ENCODE results near the gene TAC4. TPM values are rescaled to one million over a fixed set of nuclear protein-coding genes. Genes with fewer than 3 reads are reported as not detected.

The TAC4 gene
- total and polyA plus RNA-seq, 2 donors (not counting 1 experiment from before 2014, with no cell fraction given): not detected

GRCh38 chr17:49889500-49889899 is 41.6 kb upstream of the TAC4 start:
- Histone ChIP-seq H3K4me2 (ENCODE audit: extremely low read depth, insufficient read depth, low read length) (no peak overlapping the region), H3K27ac (ENCODE audit: insufficient read depth, low read length) (no peak overlapping the region), H2AFZ (ENCODE audit: low read length) (no peak overlapping the region), H3K9ac (ENCODE audit: insufficient read depth, low read length) (no peak overlapping the region), H3K9me3 (ENCODE audit: control insufficient read depth, insufficient read depth, low read depth, low read length) (no peaks in the 10 kb centered on the region), H3K36me3 (ENCODE audit: control insufficient read depth, insufficient read depth, low read length) (no peaks in the 10 kb centered on the region), H3K4me1 (ENCODE audit: control insufficient read depth, extremely low read depth, insufficient read depth, low read length) (no peaks in the 10 kb centered on the region), H3K4me3 (replicated peaks in 1 of 4; ENCODE audit: control extremely low read depth in 1 of 4, insufficient read depth in 1 of 4, low read depth in 3 of 4, low read length in 4 of 4) (no peak overlapping the region), H3K27me3 (ENCODE audit: control insufficient read depth, insufficient read depth, low read length) (peaks cover 30% of the 10 kb centered on the region), H3K79me2 (ENCODE audit: control insufficient read depth, insufficient read depth, low read length) (no peaks in the 10 kb centered on the region), H4K20me1 (ENCODE audit: control insufficient read depth, extremely low read depth, insufficient read depth, low read length) (no peaks in the 10 kb centered on the region)
- no peak for DNase-seq (ENCODE audit: low read depth in 2 of 2)
- TF ChIP-seq CTCF (conservative IDR thresholded peaks at IDR 0.05 in 1 of 2, IDR thresholded peaks at IDR 0.05 in 1 of 2; ENCODE audit: low read depth in 1 of 2, low read length in 2 of 2): no peak
- no peak for TF ChIP-seq EZH2 (IDR thresholded peaks at IDR 0.05; ENCODE audit: low read length, missing control alignments)

GRCh38 chr17:49887744-49888360 is 40.0 kb upstream of the TAC4 start:
- Histone ChIP-seq H3K27me3 (ENCODE audit: control insufficient read depth, insufficient read depth, low read length) (peaks cover 23% of the 10 kb centered on the region), H4K20me1 (ENCODE audit: control insufficient read depth, extremely low read depth, insufficient read depth, low read length) (no peaks in the 10 kb centered on the region), H3K4me2 (ENCODE audit: extremely low read depth, insufficient read depth, low read length) (no peak overlapping the region), H3K79me2 (ENCODE audit: control insufficient read depth, insufficient read depth, low read length) (no peaks in the 10 kb centered on the region), H3K27ac (ENCODE audit: insufficient read depth, low read length) (no peak overlapping the region), H3K4me1 (ENCODE audit: control insufficient read depth, extremely low read depth, insufficient read depth, low read length) (no peaks in the 10 kb centered on the region), H3K9ac (ENCODE audit: insufficient read depth, low read length) (no peak overlapping the region), H2AFZ (ENCODE audit: low read length) (no peak overlapping the region), H3K4me3 (replicated peaks in 1 of 4; ENCODE audit: control extremely low read depth in 1 of 4, insufficient read depth in 1 of 4, low read depth in 3 of 4, low read length in 4 of 4) (no peak overlapping the region), H3K36me3 (ENCODE audit: control insufficient read depth, insufficient read depth, low read length) (no peaks in the 10 kb centered on the region), H3K9me3 (ENCODE audit: control insufficient read depth, insufficient read depth, low read depth, low read length) (no peaks in the 10 kb centered on the region)
- no peak for DNase-seq (ENCODE audit: low read depth in 2 of 2)
- no peak for TF ChIP-seq CTCF (conservative IDR thresholded peaks at IDR 0.05 in 1 of 2, IDR thresholded peaks at IDR 0.05 in 1 of 2; ENCODE audit: low read depth in 1 of 2, low read length in 2 of 2)
- no peak for TF ChIP-seq EZH2 (IDR thresholded peaks at IDR 0.05; ENCODE audit: low read length, missing control alignments)

- Histone ChIP-seq H3K36me3 (ENCODE audit: control insufficient read depth, insufficient read depth, low read length) (no peaks in the 10 kb centered on the region), H2AFZ (ENCODE audit: low read length) (no peak overlapping the region), H3K27me3 (ENCODE audit: control insufficient read depth, insufficient read depth, low read length) (peaks cover 18% of the 10 kb centered on the region), H3K79me2 (ENCODE audit: control insufficient read depth, insufficient read depth, low read length) (no peaks in the 10 kb centered on the region), H3K9me3 (ENCODE audit: control insufficient read depth, insufficient read depth, low read depth, low read length) (no peaks in the 10 kb centered on the region), H3K4me1 (ENCODE audit: control insufficient read depth, extremely low read depth, insufficient read depth, low read length) (no peaks in the 10 kb centered on the region), H3K4me2 (ENCODE audit: extremely low read depth, insufficient read depth, low read length) (no peak overlapping the region), H4K20me1 (ENCODE audit: control insufficient read depth, extremely low read depth, insufficient read depth, low read length) (no peaks in the 10 kb centered on the region), H3K27ac (ENCODE audit: insufficient read depth, low read length) (no peak overlapping the region), H3K9ac (ENCODE audit: insufficient read depth, low read length) (no peak overlapping the region), H3K4me3 (replicated peaks in 1 of 4; ENCODE audit: control extremely low read depth in 1 of 4, insufficient read depth in 1 of 4, low read depth in 3 of 4, low read length in 4 of 4) (no peak overlapping the region)
- DNase-seq (ENCODE audit: low read depth in 2 of 2): no peak
- TF ChIP-seq CTCF (conservative IDR thresholded peaks at IDR 0.05 in 1 of 2, IDR thresholded peaks at IDR 0.05 in 1 of 2; ENCODE audit: low read depth in 1 of 2, low read length in 2 of 2) (no peak), EZH2 (IDR thresholded peaks at IDR 0.05; ENCODE audit: low read length, missing control alignments) (no peak)
These were observed 39.3 kb upstream of the TAC4 start for GRCh38 chr17:49887086-49887743.
